ENCODE data around the gene CAMK2G. TPM values are rescaled to one million over a fixed set of nuclear protein-coding genes. Genes with fewer than 3 reads are reported as not detected.

Gene CAMK2G
- total RNA-seq, 2 donors from 2014 or later, result 20.9 to 21.7 TPM

- peaks cover 49% of the 10 kb centered on the region for H3K4me1 Mint-ChIP-seq
- Histone ChIP-seq H3K4me1 (ENCODE audit: control insufficient read depth, insufficient read depth, low read length) (peaks cover 34% of the 10 kb centered on the region), H3K27me3 (ENCODE audit: control insufficient read depth, insufficient read depth, low read length, poor library complexity, severe bottlenecking) (no peaks in the 10 kb centered on the region), H3K4me3 (ENCODE audit: low read length) (no peak overlapping the region), H3K9me3 (ENCODE audit: control insufficient read depth, low read length) (no peaks in the 10 kb centered on the region), H3K9ac (ENCODE audit: extremely low read depth, low read length, poor library complexity, severe bottlenecking) (no peak overlapping the region), H3K27ac (ENCODE audit: low read depth, low read length) (no peak overlapping the region), H3K36me3 (ENCODE audit: control insufficient read depth, insufficient read depth, low read length) (peaks cover 19% of the 10 kb centered on the region)
- no peaks in the 10 kb centered on the region for H3K9me3 Mint-ChIP-seq
- no peak overlapping the region for H3K4me3 Mint-ChIP-seq
- peaks cover 9% of the 10 kb centered on the region for H3K36me3 Mint-ChIP-seq (ENCODE audit: low read depth)
- no peak for DNase-seq
- TF ChIP-seq CTCF (conservative IDR thresholded peaks at IDR 0.05), result no peak
- no peak overlapping the region for H3K27ac Mint-ChIP-seq
- peaks cover 4% of the 10 kb centered on the region for H3K27me3 Mint-ChIP-seq (ENCODE audit: insufficient read depth)
These were observed 58.7 kb downstream of the CAMK2G start for GRCh38 chr10:73815719-73816030.

- Mint-ChIP-seq H3K4me3 (no peak overlapping the region), H3K27me3 (ENCODE audit: insufficient read depth) (peaks cover 4% of the 10 kb centered on the region), H3K36me3 (ENCODE audit: low read depth) (peaks cover 12% of the 10 kb centered on the region), H3K4me1 (peaks cover 49% of the 10 kb centered on the region), H3K27ac (no peak overlapping the region), H3K9me3 (no peaks in the 10 kb centered on the region)
- Histone ChIP-seq H3K36me3 (ENCODE audit: control insufficient read depth, insufficient read depth, low read length) (peaks cover 19% of the 10 kb centered on the region), H3K27me3 (ENCODE audit: control insufficient read depth, insufficient read depth, low read length, poor library complexity, severe bottlenecking) (no peaks in the 10 kb centered on the region), H3K9me3 (ENCODE audit: control insufficient read depth, low read length) (no peaks in the 10 kb centered on the region), H3K4me1 (ENCODE audit: control insufficient read depth, insufficient read depth, low read length) (peaks cover 33% of the 10 kb centered on the region), H3K4me3 (ENCODE audit: low read length) (no peak overlapping the region), H3K9ac (ENCODE audit: extremely low read depth, low read length, poor library complexity, severe bottlenecking) (no peak overlapping the region), H3K27ac (ENCODE audit: low read depth, low read length) (no peak overlapping the region)
- 83 to 96% methylated on average over 3 to 22 of the region's 22 CpGs for WGBS, 2 experiments (ENCODE audit: insufficient coverage in 1 of 2, insufficient read length in 1 of 2)
- peak; percentile 90 for DNase-seq
- TF ChIP-seq CTCF (conservative IDR thresholded peaks at IDR 0.05), result peak; percentile 68
These were observed 59.2 kb downstream of the CAMK2G start for GRCh38 chr10:73814896-73815718.

GRCh38 chr10:73814276-73814895 lies 60.0 kb downstream of the CAMK2G start:
- no peak overlapping the region for H3K27ac ChIP-seq (ENCODE audit: low read depth, low read length)
- H3K36me3 Mint-ChIP-seq (ENCODE audit: low read depth), result peaks cover 12% of the 10 kb centered on the region
- H3K4me3 ChIP-seq (ENCODE audit: low read length), result no peak overlapping the region
- WGBS, 2 experiments (ENCODE audit: insufficient coverage in 1 of 2, insufficient read length in 1 of 2), result 90 to 91% methylated on average over 7 to 13 of the region's 13 CpGs
- no peak for DNase-seq
- TF ChIP-seq CTCF (conservative IDR thresholded peaks at IDR 0.05), result no peak
- peaks cover 2% of the 10 kb centered on the region for H3K27me3 Mint-ChIP-seq (ENCODE audit: insufficient read depth)
- peaks cover 26% of the 10 kb centered on the region for H3K4me1 ChIP-seq (ENCODE audit: control insufficient read depth, insufficient read depth, low read length)
- peaks cover 19% of the 10 kb centered on the region for H3K36me3 ChIP-seq (ENCODE audit: control insufficient read depth, insufficient read depth, low read length)
- no peaks in the 10 kb centered on the region for H3K9me3 ChIP-seq (ENCODE audit: control insufficient read depth, low read length)
- no peaks in the 10 kb centered on the region for H3K9me3 Mint-ChIP-seq
- no peak overlapping the region for H3K4me3 Mint-ChIP-seq
- H3K27me3 ChIP-seq (ENCODE audit: control insufficient read depth, insufficient read depth, low read length, poor library complexity, severe bottlenecking), result no peaks in the 10 kb centered on the region
- H3K4me1 Mint-ChIP-seq, result peaks cover 47% of the 10 kb centered on the region
- H3K9ac ChIP-seq (ENCODE audit: extremely low read depth, low read length, poor library complexity, severe bottlenecking), result no peak overlapping the region
- no peak overlapping the region for H3K27ac Mint-ChIP-seq

Data from endodermal cell (in vitro differentiated cells).